ENCODE results near the gene TSPAN9.

The TSPAN9 gene

GRCh38 chr12:3099146-3099545, 22.0 kb downstream of the TSPAN9 start:
- no peak for DNase-seq (ENCODE audit: low read depth in 2 of 2)

GRCh38 chr12:3101309-3102024, 24.3 kb downstream of the TSPAN9 start:
- no peak for DNase-seq (ENCODE audit: low read depth in 2 of 2)

GRCh38 chr12:3102771-3103410, 25.7 kb downstream of the TSPAN9 start:
- DNase-seq (ENCODE audit: low read depth in 2 of 2), result no peak

- no peak for DNase-seq (ENCODE audit: low read depth in 2 of 2)
Measured at GRCh38 chr12:3103806-3104205, 26.6 kb downstream of the TSPAN9 start.

GRCh38 chr12:3105690-3106479, 28.7 kb downstream of the TSPAN9 start:
- no peak for DNase-seq (ENCODE audit: low read depth in 2 of 2)

GRCh38 chr12:3106579-3106978, 29.4 kb downstream of the TSPAN9 start:
- DNase-seq (ENCODE audit: low read depth in 2 of 2), result no peak

GRCh38 chr12:3107071-3107583, 29.9 kb downstream of the TSPAN9 start:
- DNase-seq (ENCODE audit: low read depth in 2 of 2), result no peak

- no peak for DNase-seq (ENCODE audit: low read depth in 2 of 2)
Measured at GRCh38 chr12:3107954-3108353, 30.8 kb downstream of the TSPAN9 start.

GRCh38 chr12:3110578-3110977, 33.4 kb downstream of the TSPAN9 start:
- DNase-seq (ENCODE audit: low read depth in 2 of 2), result no peak

GRCh38 chr12:3113671-3114325, 36.6 kb downstream of the TSPAN9 start:
- no peak for DNase-seq (ENCODE audit: low read depth in 2 of 2)

- no peak for DNase-seq (ENCODE audit: low read depth in 2 of 2)
Measured at GRCh38 chr12:3114671-3115070, 37.5 kb downstream of the TSPAN9 start.

GRCh38 chr12:3115078-3115477, 37.9 kb downstream of the TSPAN9 start:
- DNase-seq (ENCODE audit: low read depth in 2 of 2), result no peak

- DNase-seq (ENCODE audit: low read depth in 2 of 2), result no peak
Measured at GRCh38 chr12:3116106-3116844, 39.1 kb downstream of the TSPAN9 start.

- DNase-seq (ENCODE audit: low read depth in 2 of 2), result no peak
Measured at GRCh38 chr12:3117144-3117581, 40.0 kb downstream of the TSPAN9 start.

- DNase-seq (ENCODE audit: low read depth in 2 of 2), result no peak
Measured at GRCh38 chr12:3117591-3118015, 40.4 kb downstream of the TSPAN9 start.

GRCh38 chr12:3119192-3119755, 42.1 kb downstream of the TSPAN9 start:
- no peak for DNase-seq (ENCODE audit: low read depth in 2 of 2)

GRCh38 chr12:3119756-3120601, 42.8 kb downstream of the TSPAN9 start:
- DNase-seq (ENCODE audit: low read depth in 2 of 2), result no peak

GRCh38 chr12:3120701-3121100, 43.5 kb downstream of the TSPAN9 start:
- no peak for DNase-seq (ENCODE audit: low read depth in 2 of 2)

GRCh38 chr12:3122841-3123678, 45.9 kb downstream of the TSPAN9 start:
- DNase-seq (ENCODE audit: low read depth in 2 of 2), result no peak

Data from stimulated activated CD4-positive, alpha-beta T cell treated with anti-CD3 and anti-CD28 coated beads, Interleukin-1b, Interleukin-23, amount 100 ng/mL, for 1 hour (primary cell).